HCT116 (cell line): ENCODE results near the gene PRKX. TPM values are rescaled to one million over a fixed set of nuclear protein-coding genes. Genes with fewer than 3 reads are reported as not detected.

Source experiments
- ATAC-seq: fragments of 200-7000 bp; cut with Tn5 transposase; 2 replicates; pipeline ENCODE4 v1.9.1; 2020; ENCODE audit warnings: mild to moderate bottlenecking, moderate library complexity
- BruUV-seq: library from RNA; stranded (reverse); fragments of 400-500 nt; replicated peaks from 2 replicates; lab custom pipeline; 2021; lab: Mats Ljungman, UMichigan
- CTCF ChIA-PET: fragments of 300-600 bp; sonication (Branson Sonifier 250); formaldehyde crosslinking; loops from one replicate; lab custom pipeline; 2021; ENCODE audit warnings: antibody characterized with exemption; lab: Charles Lee
- POLR2A ChIA-PET: fragments of 300-600, 350-600 bp; sonication (Branson Sonifier 250); formaldehyde crosslinking; loops from one replicate; lab custom pipeline; 2021; ENCODE audit warnings: antibody characterized with exemption; lab: Charles Lee
- RAD21 ChIA-PET, 2 experiments: fragments of 300-600 bp; sonication (Branson Sonifier 250); formaldehyde crosslinking; loops; one replicate each; lab custom pipeline; 2023; ENCODE audit warnings: low total read pairs in 2 of 2; ENCODE audit not compliant: uncharacterized antibody in 2 of 2, unreplicated experiment in 2 of 2, low non-redundant PET in 1 of 2; lab: Charles Lee
- DNase-seq: peaks from one replicate; pipeline ENCODE4 v3.0.0-alpha.2; 2010; ENCODE audit warnings: low read depth, low spot score
- H2AFZ ChIP-seq: fragments of 200-600 bp; shearing (Covaris generic), sonication (generic); 2 replicates; pipeline ENCODE4 v1.6.1; 2017; ENCODE audit warnings: low read depth, mixed run types, mixed read lengths, antibody characterized with exemption, low read length; ENCODE audit not compliant: poor library complexity, severe bottlenecking
- H3K27ac ChIP-seq: 2 replicates; pipeline ENCODE4 v1.5.1; 2012; ENCODE audit warnings: low read depth, low read length
- H3K27me3 ChIP-seq: fragments of 200-600 bp; sonication (generic); 2 replicates; pipeline ENCODE4 v1.6.1; 2016; ENCODE audit warnings: mixed run types, low read length, mixed read lengths; ENCODE audit not compliant: insufficient read depth
- H3K36me3 ChIP-seq, 2 experiments: fragments of 200-500 bp in 1 of 2; fragments of 200-600 bp in 1 of 2; sonication (Bioruptor generic) in 1 of 2; sonication (generic) in 1 of 2; 2 replicates each; pipeline versions ENCODE4 v1.5.1 to v1.6.1; 2014 to 2016; ENCODE audit warnings: low read length in 2 of 2, inconsistent platforms in 1 of 2, mixed read lengths in 1 of 2, mixed run types in 1 of 2; ENCODE audit not compliant: insufficient read depth in 2 of 2, control insufficient read depth in 1 of 2
- H3K4me1 ChIP-seq, 2 experiments: fragments of 200-600 bp in 1 of 2; sonication (generic) in 1 of 2; 2 replicates each; pipeline versions ENCODE4 v1.5.1 to v1.6.1; 2012 to 2017; ENCODE audit warnings: low read length in 2 of 2, inconsistent platforms in 1 of 2, mild to moderate bottlenecking in 1 of 2, mixed read lengths in 1 of 2, mixed run types in 1 of 2, moderate library complexity in 1 of 2; ENCODE audit not compliant: insufficient read depth in 2 of 2, control insufficient read depth in 1 of 2
- H3K4me2 ChIP-seq: fragments of 200-600 bp; sonication (generic); 2 replicates; pipeline ENCODE4 v1.6.1; 2017; ENCODE audit warnings: mixed run types, low read length, mixed read lengths
- H3K4me3 ChIP-seq, 2 experiments: fragments of 200-600 bp in 1 of 2; sonication (generic) in 1 of 2; replicated peaks in 1 of 2; 2 replicates each; pipeline ENCODE4 v1.5.1; 2011 to 2016; ENCODE audit warnings: low read length in 2 of 2, control low read depth in 1 of 2, low read depth in 1 of 2, mild to moderate bottlenecking in 1 of 2, mixed read lengths in 1 of 2, mixed run types in 1 of 2
- H3K79me2 ChIP-seq: fragments of 200-600 bp; sonication (generic); 2 replicates; pipeline ENCODE4 v1.6.1; 2017; ENCODE audit warnings: mild to moderate bottlenecking, mixed run types, low read length, moderate library complexity, mixed read lengths; ENCODE audit not compliant: insufficient read depth
- H3K9ac ChIP-seq: fragments of 200-600 bp; sonication (generic); 2 replicates; pipeline ENCODE4 v1.6.1; 2016; ENCODE audit warnings: low read length, mixed read lengths
- H3K9me2 ChIP-seq: fragments of 200-600 bp; sonication (generic), shearing (Covaris generic); 2 replicates; pipeline ENCODE4 v1.6.1; 2017; ENCODE audit warnings: mixed run types, mild to moderate bottlenecking, moderate library complexity; ENCODE audit not compliant: insufficient read depth
- H3K9me3 ChIP-seq, 2 experiments: fragments of 200-500 bp in 1 of 2; fragments of 200-600 bp in 1 of 2; sonication (Bioruptor generic) in 1 of 2; sonication (generic) in 1 of 2; 2 replicates each; pipeline ENCODE4 v1.6.1; 2014 to 2017; ENCODE audit warnings: low read length in 2 of 2, mixed read lengths in 2 of 2, inconsistent platforms in 1 of 2, low read depth in 1 of 2, mild to moderate bottlenecking in 1 of 2, mixed run types in 1 of 2, moderate library complexity in 1 of 2; ENCODE audit not compliant: control insufficient read depth in 1 of 2, insufficient read depth in 1 of 2
- H4K20me1 ChIP-seq: fragments of 200-600 bp; sonication (generic), shearing (Covaris generic); 2 replicates; pipeline ENCODE4 v1.6.1; 2017; ENCODE audit warnings: mixed run types, mild to moderate bottlenecking, moderate library complexity; ENCODE audit not compliant: insufficient read depth
- ATF3 ChIP-seq: IDR thresholded peaks from 2 replicates; pipeline ENCODE4 v1.6.1; 2012
- CEBPB ChIP-seq: IDR thresholded peaks from 2 replicates; pipeline ENCODE4 v1.6.1; 2012; ENCODE audit warnings: low read depth
- CTCF ChIP-seq, 3 experiments: fragments of 200-600 bp in 1 of 3; sonication (generic) in 1 of 3; IDR thresholded peaks in 2 of 3; conservative IDR thresholded peaks in 1 of 3; 2 replicates each; pipeline ENCODE4 v1.5.1; 2012 to 2017; ENCODE audit warnings: low read depth in 2 of 3, low read length in 2 of 3, antibody characterized with exemption in 1 of 3, borderline replicate concordance in 1 of 3, control low read depth in 1 of 3, mild to moderate bottlenecking in 1 of 3, mixed read lengths in 1 of 3, mixed run types in 1 of 3, moderate library complexity in 1 of 3; ENCODE audit not compliant: insufficient read depth in 1 of 3
- EZH2phosphoT487 ChIP-seq: fragments of 200-600 bp; IDR thresholded peaks from 2 replicates; pipeline ENCODE4 v1.6.1; 2018; ENCODE audit warnings: antibody characterized with exemption, borderline replicate concordance
- FOSL1 ChIP-seq: IDR thresholded peaks from 2 replicates; pipeline ENCODE4 v1.6.1; 2012; ENCODE audit warnings: low read depth
- POLR2A ChIP-seq: IDR thresholded peaks from 2 replicates; pipeline ENCODE4 v1.7.0; 2011; ENCODE audit warnings: borderline replicate concordance; ENCODE audit not compliant: insufficient read depth, insufficient read length; ENCODE audit errors: extremely low read depth
- POLR2AphosphoS5 ChIP-seq: IDR thresholded peaks from 2 replicates; pipeline ENCODE4 v1.6.1; 2011; ENCODE audit warnings: mild to moderate bottlenecking, low read depth, low read length, moderate library complexity
- SIN3A ChIP-seq: IDR thresholded peaks from 2 replicates; pipeline ENCODE4 v1.6.1; 2012; ENCODE audit warnings: low read depth
- TCF7L2 ChIP-seq: IDR thresholded peaks from 2 replicates; pipeline ENCODE4 v1.7.0; 2011; ENCODE audit warnings: borderline replicate concordance, inconsistent platforms; ENCODE audit not compliant: insufficient read depth, insufficient read length; ENCODE audit errors: extremely low read depth
- YY1 ChIP-seq: IDR thresholded peaks from 2 replicates; pipeline ENCODE4 v1.6.1; 2011; ENCODE audit warnings: low read length, low read depth, moderate library complexity, mild to moderate bottlenecking; ENCODE audit not compliant: insufficient replicate concordance; ENCODE audit errors: extremely low read depth
- ZBTB33 ChIP-seq: IDR thresholded peaks from 2 replicates; pipeline ENCODE4 v1.6.1; 2011; ENCODE audit warnings: mild to moderate bottlenecking, low read length, moderate library complexity; ENCODE audit not compliant: insufficient replicate concordance; ENCODE audit errors: extremely low read depth
- ZFX ChIP-seq: fragments of 450-650 bp; IDR thresholded peaks from 2 replicates; pipeline ENCODE4 v1.6.1; 2017
- intact Hi-C: fragments of 100-400 bp; cut with micrococcal nuclease; formaldehyde crosslinking; loops from 2 replicates; pipeline ENCODE4 v1.10.0; 2022
- total RNA-seq: library from RNA; stranded (reverse); gene quantifications from one replicate; pipeline ENCODE4 v1.2.1, GENCODE V29; 2021; ENCODE audit not compliant: unreplicated experiment

PRKX gene
- total RNA-seq, 1 experiment from 2014 or later, result 26.7 TPM

GRCh38 chrX:3581609-3582108 lies 131.8 kb downstream of the PRKX start (continued):
- TF ChIP-seq YY1 (no peak), ZFX (no peak), CEBPB (no peak), POLR2A (no peak), TCF7L2 (no peak), POLR2AphosphoS5 (no peak)

GRCh38 chrX:3577551-3577950 lies 135.9 kb downstream of the PRKX start:
- no peak overlapping the region for H3K4me2 ChIP-seq
- no peaks in the 10 kb centered on the region for H3K27me3 ChIP-seq
- no peak for ATAC-seq
- no peaks in the 10 kb centered on the region for H3K36me3 ChIP-seq
- no peak overlapping the region for H3K4me3 ChIP-seq
- H3K79me2 ChIP-seq, result no peaks in the 10 kb centered on the region
- no peaks in the 10 kb centered on the region for H3K9me3 ChIP-seq
- no TSS peak for BruUV-seq
- TF ChIP-seq FOSL1 (no peak), SIN3A (no peak), ATF3 (no peak), ZBTB33 (no peak), CTCF (IDR thresholded peaks at IDR 0.05 in 2 of 3, conservative IDR thresholded peaks at IDR 0.05 in 1 of 3; ENCODE audit: borderline replicate concordance in 1 of 3, insufficient read depth in 1 of 3, low read depth in 2 of 3, low read length in 2 of 3) (no peak), EZH2phosphoT487 (no peak)
- H3K9ac ChIP-seq, result no peak overlapping the region
- CTCF ChIA-PET, result no interaction called here
- H4K20me1 ChIP-seq, result no peaks in the 10 kb centered on the region
- DNase-seq, result no peak
- no peak overlapping the region for H3K27ac ChIP-seq
- RAD21 ChIA-PET, result no interaction called here
- H3K9me2 ChIP-seq, result no peaks in the 10 kb centered on the region
- intact Hi-C loops, result no loop called here
- H2AFZ ChIP-seq, result no peak overlapping the region
- H3K4me1 ChIP-seq, result no peaks in the 10 kb centered on the region
- POLR2A ChIA-PET, result no interaction called here
